ENCODE results near the gene SND1. TPM values are rescaled to one million over a fixed set of nuclear protein-coding genes. Genes with fewer than 3 reads are reported as not detected.

SND1 gene
- total and polyA plus RNA-seq, 2 donors (not counting 1 experiment from before 2014, with no cell fraction given) = 44.4 to 165 TPM

DNA sequence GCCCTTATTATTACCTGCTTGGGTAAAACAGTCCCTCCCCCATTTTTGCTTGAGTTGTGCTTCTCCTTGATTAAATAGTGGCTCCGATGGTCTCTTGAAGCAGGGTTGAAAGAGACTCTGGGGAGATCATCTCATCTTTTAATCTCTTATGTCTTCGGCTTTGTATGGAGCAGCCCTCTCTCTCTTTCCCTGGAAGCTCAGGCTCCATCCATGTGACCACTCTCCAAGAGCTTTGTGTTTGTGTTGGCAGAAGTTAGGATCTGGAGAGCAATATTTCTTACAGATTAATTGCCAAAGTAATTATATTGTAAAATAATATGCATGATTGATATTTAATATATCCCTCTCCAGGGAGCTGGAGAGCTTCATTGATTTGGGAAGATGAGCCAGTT lies 302.4 kb downstream of the SND1 start:
- Histone ChIP-seq H3K27me3 (replicated peaks in 1 of 4; ENCODE audit: control extremely low read depth in 1 of 4, control insufficient read depth in 3 of 4, insufficient read depth in 4 of 4, low read length in 3 of 4) (no peaks in the 10 kb centered on the region), H3K27ac (ENCODE audit: low read length in 2 of 2) (no peak overlapping the region), H4K20me1 (ENCODE audit: control insufficient read depth, insufficient read depth, low read length, poor library complexity, severe bottlenecking) (no peaks in the 10 kb centered on the region), H3K4me2 (replicated peaks; ENCODE audit: low read depth, low read length, poor library complexity, severe bottlenecking) (no peak overlapping the region), H3K9ac (ENCODE audit: low read length) (no peak overlapping the region), H2AFZ (ENCODE audit: insufficient read depth, low read depth, low read length, poor library complexity, severe bottlenecking) (no peak overlapping the region), H3K9me3 (ENCODE audit: control extremely low read depth in 1 of 3, control insufficient read depth in 2 of 3, insufficient read depth in 1 of 3, low read length in 2 of 3) (no peaks in the 10 kb centered on the region), H3K79me2 (ENCODE audit: control insufficient read depth, insufficient read depth, low read length) (peaks cover 22% of the 10 kb centered on the region), H3K4me1 (ENCODE audit: control insufficient read depth in 2 of 2, insufficient read depth in 2 of 2, low read length in 2 of 2) (no peaks in the 10 kb centered on the region), H3K4me3 (ENCODE audit: control extremely low read depth in 1 of 5, extremely low read depth in 1 of 5, insufficient read depth in 1 of 5, low read depth in 2 of 5, low read length in 4 of 5) (no peak overlapping the region), H3K36me3 (replicated peaks in 1 of 2; ENCODE audit: control extremely low read depth in 1 of 2, control insufficient read depth in 1 of 2, extremely low read depth in 1 of 2, insufficient read depth in 2 of 2, low read length in 1 of 2) (peaks cover 2 to 40% of the 10 kb centered on the region in 2 experiments)
- Mint-ChIP-seq H3K4me1 (peaks cover 3% of the 10 kb centered on the region), H3K4me3 (no peak overlapping the region), H3K27ac (no peak overlapping the region), H3K9me3 (ENCODE audit: insufficient read depth) (no peaks in the 10 kb centered on the region), H3K27me3 (no peaks in the 10 kb centered on the region)
- WGBS (ENCODE audit: insufficient coverage) = no CpG with 5 or more reads among the region's 2 CpGs
- ChIA-PET CTCF (no interaction called here), POLR2A (no interaction called here)
- TF ChIP-seq, protein P1, sequence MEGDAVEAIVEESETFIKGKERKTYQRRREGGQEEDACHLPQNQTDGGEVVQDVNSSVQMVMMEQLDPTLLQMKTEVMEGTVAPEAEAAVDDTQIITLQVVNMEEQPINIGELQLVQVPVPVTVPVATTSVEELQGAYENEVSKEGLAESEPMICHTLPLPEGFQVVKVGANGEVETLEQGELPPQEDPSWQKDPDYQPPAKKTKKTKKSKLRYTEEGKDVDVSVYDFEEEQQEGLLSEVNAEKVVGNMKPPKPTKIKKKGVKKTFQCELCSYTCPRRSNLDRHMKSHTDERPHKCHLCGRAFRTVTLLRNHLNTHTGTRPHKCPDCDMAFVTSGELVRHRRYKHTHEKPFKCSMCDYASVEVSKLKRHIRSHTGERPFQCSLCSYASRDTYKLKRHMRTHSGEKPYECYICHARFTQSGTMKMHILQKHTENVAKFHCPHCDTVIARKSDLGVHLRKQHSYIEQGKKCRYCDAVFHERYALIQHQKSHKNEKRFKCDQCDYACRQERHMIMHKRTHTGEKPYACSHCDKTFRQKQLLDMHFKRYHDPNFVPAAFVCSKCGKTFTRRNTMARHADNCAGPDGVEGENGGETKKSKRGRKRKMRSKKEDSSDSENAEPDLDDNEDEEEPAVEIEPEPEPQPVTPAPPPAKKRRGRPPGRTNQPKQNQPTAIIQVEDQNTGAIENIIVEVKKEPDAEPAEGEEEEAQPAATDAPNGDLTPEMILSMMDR (IDR thresholded peaks at IDR 0.05) = no peak
- no peak for TF ChIP-seq EZH2 (IDR thresholded peaks at IDR 0.05; ENCODE audit: borderline replicate concordance, insufficient read depth, low read depth, low read length, poor library complexity, severe bottlenecking)
- intact Hi-C loops (cut with micrococcal nuclease) = no loop called here
- DNase-seq = no peak
- ATAC-seq (ENCODE audit: low read depth) = no peak

DNA sequence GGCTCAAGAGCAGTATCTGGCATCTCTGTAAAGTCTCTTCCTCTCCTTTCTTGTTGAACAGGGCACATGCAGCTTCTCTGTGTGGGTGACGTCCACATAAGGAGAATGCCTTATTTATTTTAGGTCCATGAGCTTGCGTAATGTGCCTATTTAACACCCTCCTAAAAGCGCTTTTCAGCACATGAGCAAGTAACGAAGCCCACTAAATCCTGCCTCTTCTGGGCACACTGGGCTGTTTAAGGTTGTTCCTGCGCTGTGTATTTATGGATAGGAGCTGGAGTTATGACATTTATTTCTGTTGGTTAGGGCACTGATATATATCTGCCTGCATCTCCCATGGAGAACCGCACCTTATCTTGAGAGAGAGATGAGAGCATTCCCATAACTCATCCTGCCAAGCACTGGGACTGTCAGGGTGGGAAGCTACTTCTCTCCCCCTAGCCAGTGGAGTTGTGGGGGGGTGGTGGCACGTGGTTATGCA lies 303.1 kb downstream of the SND1 start:
- H3K9me3 ChIP-seq (ENCODE audit: control extremely low read depth in 1 of 3, control insufficient read depth in 2 of 3, insufficient read depth in 1 of 3, low read length in 2 of 3) = no peaks in the 10 kb centered on the region
- no peak overlapping the region for H3K27ac ChIP-seq (ENCODE audit: low read length in 2 of 2)
- WGBS (ENCODE audit: insufficient coverage) = 80% methylated on average over 1 of the region's 7 CpGs
- POLR2A ChIA-PET = no interaction called here
- Mint-ChIP-seq H3K4me1 (peaks cover 9% of the 10 kb centered on the region), H3K27me3 (no peaks in the 10 kb centered on the region), H3K27ac (no peak overlapping the region), H3K9me3 (ENCODE audit: insufficient read depth) (no peaks in the 10 kb centered on the region), H3K4me3 (no peak overlapping the region)
- peaks cover 25% of the 10 kb centered on the region for H3K79me2 ChIP-seq (ENCODE audit: control insufficient read depth, insufficient read depth, low read length)
- no peaks in the 10 kb centered on the region for H3K27me3 ChIP-seq (replicated peaks in 1 of 4; ENCODE audit: control extremely low read depth in 1 of 4, control insufficient read depth in 3 of 4, insufficient read depth in 4 of 4, low read length in 3 of 4)
- no peaks in the 10 kb centered on the region for H3K4me1 ChIP-seq (ENCODE audit: control insufficient read depth in 2 of 2, insufficient read depth in 2 of 2, low read length in 2 of 2)
- intact Hi-C loops (cut with micrococcal nuclease) = no loop called here
- H3K4me2 ChIP-seq (replicated peaks; ENCODE audit: low read depth, low read length, poor library complexity, severe bottlenecking) = no peak overlapping the region
- ATAC-seq (ENCODE audit: low read depth) = no peak
- peaks cover 0 to 41% of the 10 kb centered on the region in 2 experiments for H3K36me3 ChIP-seq (replicated peaks in 1 of 2; ENCODE audit: control extremely low read depth in 1 of 2, control insufficient read depth in 1 of 2, extremely low read depth in 1 of 2, insufficient read depth in 2 of 2, low read length in 1 of 2)
- no peak overlapping the region for H3K9ac ChIP-seq (ENCODE audit: low read length)
- TF ChIP-seq EZH2 (IDR thresholded peaks at IDR 0.05; ENCODE audit: borderline replicate concordance, insufficient read depth, low read depth, low read length, poor library complexity, severe bottlenecking) = no peak
- TF ChIP-seq, protein P1 (IDR thresholded peaks at IDR 0.05) = no peak
- H3K4me3 ChIP-seq (ENCODE audit: control extremely low read depth in 1 of 5, extremely low read depth in 1 of 5, insufficient read depth in 1 of 5, low read depth in 2 of 5, low read length in 4 of 5) = no peak overlapping the region
- no peak for DNase-seq
- H4K20me1 ChIP-seq (ENCODE audit: control insufficient read depth, insufficient read depth, low read length, poor library complexity, severe bottlenecking) = no peaks in the 10 kb centered on the region
- H2AFZ ChIP-seq (ENCODE audit: insufficient read depth, low read depth, low read length, poor library complexity, severe bottlenecking) = no peak overlapping the region
- CTCF ChIA-PET = no interaction called here

Measured in B cell (primary cell).